ENCODE data around the gene SYTL5. TPM values are rescaled to one million over a fixed set of nuclear protein-coding genes. Genes with fewer than 3 reads are reported as not detected.

SYTL5 gene
- total RNA-seq, 1 donor = not detected

DNA sequence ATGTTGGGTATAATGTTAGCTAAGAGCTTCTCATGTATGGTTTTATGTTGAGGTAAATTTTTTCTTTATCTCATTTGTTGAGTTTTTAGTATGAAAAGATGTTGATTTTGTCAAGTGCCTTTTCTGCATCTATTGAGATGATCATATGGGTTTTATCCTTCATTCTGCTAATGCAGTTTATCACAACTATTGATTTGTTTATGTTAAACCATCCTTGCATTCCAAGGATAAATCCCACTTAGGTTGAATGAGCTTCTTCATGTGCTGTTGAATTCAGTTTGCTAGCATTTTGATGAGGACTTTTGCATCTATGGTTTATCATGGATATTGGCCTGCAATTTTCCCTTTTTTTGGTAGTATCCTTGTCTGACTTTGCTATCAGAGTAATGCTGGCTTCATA is 93.3 kb downstream of the SYTL5 start:
- peaks cover 9% of the 10 kb centered on the region for H3K9me3 ChIP-seq (ENCODE audit: low read depth, low read length)
- no peak overlapping the region for H3K4me3 ChIP-seq (ENCODE audit: low read length)
- no peaks in the 10 kb centered on the region for H3K4me1 ChIP-seq (ENCODE audit: insufficient read depth, low read length)
- no peaks in the 10 kb centered on the region for H3K27me3 ChIP-seq (ENCODE audit: insufficient read depth, low read length)

DNA sequence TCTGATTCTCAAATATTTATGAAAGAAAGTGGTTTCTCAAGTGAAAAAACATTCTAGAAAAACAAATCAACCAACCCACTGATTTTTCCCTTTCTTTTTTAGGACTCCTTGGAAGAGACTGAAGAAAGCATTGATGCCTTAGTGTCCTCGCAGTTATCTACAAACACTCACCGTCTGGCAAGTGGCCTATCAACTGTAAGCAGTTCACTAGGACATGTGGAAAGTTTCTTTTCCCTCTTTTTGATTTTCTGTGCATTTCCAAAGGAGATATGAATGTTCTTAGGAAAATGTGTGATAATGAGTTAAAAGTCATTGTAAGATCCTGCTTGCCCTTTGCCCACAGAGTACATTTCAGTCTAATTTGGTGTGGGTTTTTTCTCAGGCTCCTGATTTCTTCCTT is 95.9 kb downstream of the SYTL5 start:
- Histone ChIP-seq H3K4me3 (ENCODE audit: low read length) (no peak overlapping the region), H3K9me3 (ENCODE audit: low read depth, low read length) (peaks cover 9% of the 10 kb centered on the region), H3K4me1 (ENCODE audit: insufficient read depth, low read length) (no peaks in the 10 kb centered on the region), H3K27me3 (ENCODE audit: insufficient read depth, low read length) (no peaks in the 10 kb centered on the region)

DNA sequence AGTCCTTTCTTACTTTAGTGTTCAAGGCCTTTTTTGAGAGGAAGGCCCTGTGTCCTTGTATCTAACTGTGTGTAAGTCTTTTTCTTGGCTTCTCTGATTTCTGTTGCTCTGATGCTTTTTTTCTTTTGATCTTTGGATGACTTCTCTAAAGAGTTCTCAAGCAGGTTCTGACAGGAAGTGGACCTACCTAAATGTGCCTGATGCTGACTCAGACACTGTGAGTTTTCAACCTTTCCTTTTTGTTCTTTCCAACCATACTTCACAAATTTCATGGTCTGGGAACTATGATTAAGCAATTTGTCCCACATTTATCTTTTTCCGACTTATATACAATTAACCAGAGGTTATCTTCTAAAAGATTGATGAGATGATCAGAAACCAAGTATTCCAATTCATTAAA is 96.5 kb downstream of the SYTL5 start:
- Histone ChIP-seq H3K4me3 (ENCODE audit: low read length) (no peak overlapping the region), H3K4me1 (ENCODE audit: insufficient read depth, low read length) (no peaks in the 10 kb centered on the region), H3K9me3 (ENCODE audit: low read depth, low read length) (peaks cover 9% of the 10 kb centered on the region), H3K27me3 (ENCODE audit: insufficient read depth, low read length) (no peaks in the 10 kb centered on the region)

DNA sequence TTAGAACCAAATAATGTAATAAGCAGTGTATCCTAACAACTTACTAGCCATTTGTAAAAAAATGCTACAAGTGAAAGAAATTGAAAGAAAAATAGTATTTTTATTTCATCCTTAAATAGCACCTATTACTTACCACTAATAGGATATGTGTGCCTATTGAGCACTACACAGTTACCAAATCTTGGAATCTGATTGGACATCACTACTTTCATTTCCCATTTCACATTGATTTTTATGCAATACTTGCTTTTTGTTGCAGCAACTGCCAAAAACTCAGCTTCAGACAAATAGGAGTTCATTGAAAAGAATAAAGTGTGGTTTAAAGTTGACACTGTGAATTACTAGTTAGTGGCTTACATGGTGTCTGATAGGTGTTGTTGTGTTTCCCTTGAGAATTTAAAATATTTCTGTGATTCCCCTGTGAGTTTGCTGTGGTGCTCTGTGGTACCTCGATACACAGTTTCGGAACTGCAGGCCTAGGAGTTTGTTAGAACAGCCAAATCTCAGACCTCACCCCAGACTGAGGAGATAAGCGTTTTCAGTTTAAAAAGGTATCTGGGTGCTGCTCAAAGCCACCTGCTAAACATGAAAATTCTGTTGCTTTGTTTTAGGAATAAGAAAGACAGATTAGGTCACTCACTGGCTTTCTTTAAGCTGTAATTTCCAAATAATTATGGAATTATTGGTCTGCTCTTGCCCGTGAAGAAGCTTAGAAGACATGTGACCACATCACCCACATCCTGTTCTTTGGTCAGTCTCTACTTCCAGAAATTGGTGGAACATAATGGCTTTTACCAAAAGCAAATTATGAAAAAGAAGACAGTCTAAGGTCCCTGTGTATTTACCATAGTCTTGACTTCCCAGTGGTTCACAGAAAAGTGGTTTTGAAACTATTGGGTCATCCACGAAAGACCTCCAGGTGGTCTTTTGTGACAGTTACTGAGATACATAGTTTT is 97.8 kb downstream of the SYTL5 start:
- H3K4me1 ChIP-seq (ENCODE audit: insufficient read depth, low read length) = no peaks in the 10 kb centered on the region
- H3K9me3 ChIP-seq (ENCODE audit: low read depth, low read length) = peaks cover 9% of the 10 kb centered on the region
- H3K27me3 ChIP-seq (ENCODE audit: insufficient read depth, low read length) = no peaks in the 10 kb centered on the region
- no peak overlapping the region for H3K4me3 ChIP-seq (ENCODE audit: low read length)

DNA sequence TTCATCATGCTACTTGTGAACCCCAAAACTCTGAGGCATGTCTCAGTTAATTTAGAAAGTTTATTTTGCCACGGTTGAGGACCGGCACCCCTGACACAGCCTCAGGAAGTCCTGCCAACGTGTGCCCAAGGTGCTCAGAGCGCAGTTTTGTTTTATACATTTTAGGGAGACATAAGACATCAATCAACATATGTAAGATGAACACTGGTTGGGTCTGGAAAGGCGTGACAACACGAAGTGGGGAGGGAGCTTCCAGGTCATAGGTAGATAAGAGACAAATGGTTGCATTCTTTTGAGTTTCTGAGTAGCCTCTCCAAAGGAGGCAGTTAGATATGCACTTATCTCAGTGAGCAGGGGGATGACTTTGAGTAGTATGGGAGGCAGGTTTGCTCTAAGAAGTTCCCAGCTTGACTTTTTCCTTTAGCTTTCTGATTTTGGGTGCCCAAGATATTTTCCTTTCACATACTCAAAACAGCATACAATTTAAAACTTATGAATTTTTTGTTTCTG is 98.9 kb downstream of the SYTL5 start:
- H3K9me3 ChIP-seq (ENCODE audit: low read depth, low read length) = peaks cover under 1% of the 10 kb centered on the region
- no peaks in the 10 kb centered on the region for H3K27me3 ChIP-seq (ENCODE audit: insufficient read depth, low read length)
- no peaks in the 10 kb centered on the region for H3K4me1 ChIP-seq (ENCODE audit: insufficient read depth, low read length)
- H3K4me3 ChIP-seq (ENCODE audit: low read length) = no peak overlapping the region

DNA sequence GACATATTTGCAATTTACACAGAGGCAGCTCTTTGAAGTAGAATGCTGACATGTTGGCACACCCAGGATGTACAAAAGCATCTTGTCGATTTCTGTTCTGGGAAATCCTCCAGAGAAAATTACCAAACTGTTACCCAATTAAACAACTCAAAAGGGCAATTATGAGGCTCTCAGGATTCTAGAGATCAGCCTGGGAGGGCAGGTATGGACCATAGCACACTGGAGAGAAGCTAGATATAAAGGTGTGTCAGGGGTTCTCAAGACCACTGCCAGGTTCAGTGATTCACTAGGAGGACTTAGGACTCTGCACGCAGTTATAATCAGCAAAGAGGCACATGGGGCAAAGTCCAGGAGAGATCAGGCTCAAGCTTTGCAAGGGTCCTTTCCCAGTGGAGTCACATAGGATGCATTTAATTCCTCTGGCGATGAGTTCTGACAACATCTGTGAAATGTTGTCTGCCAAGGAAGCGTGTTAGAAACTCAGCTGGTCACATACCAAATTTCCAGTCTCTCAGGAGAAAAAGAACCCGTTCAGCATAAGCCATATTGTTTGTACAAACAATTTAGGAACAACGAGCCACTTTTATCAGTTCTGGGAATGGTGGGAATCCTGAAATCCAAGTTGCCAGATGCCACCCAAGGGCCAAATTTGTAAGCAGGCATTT is 100.8 kb downstream of the SYTL5 start:
- no peaks in the 10 kb centered on the region for H3K27me3 ChIP-seq (ENCODE audit: insufficient read depth, low read length)
- no peak overlapping the region for H3K4me3 ChIP-seq (ENCODE audit: low read length)
- no peaks in the 10 kb centered on the region for H3K4me1 ChIP-seq (ENCODE audit: insufficient read depth, low read length)
- no peaks in the 10 kb centered on the region for H3K9me3 ChIP-seq (ENCODE audit: low read depth, low read length)

DNA sequence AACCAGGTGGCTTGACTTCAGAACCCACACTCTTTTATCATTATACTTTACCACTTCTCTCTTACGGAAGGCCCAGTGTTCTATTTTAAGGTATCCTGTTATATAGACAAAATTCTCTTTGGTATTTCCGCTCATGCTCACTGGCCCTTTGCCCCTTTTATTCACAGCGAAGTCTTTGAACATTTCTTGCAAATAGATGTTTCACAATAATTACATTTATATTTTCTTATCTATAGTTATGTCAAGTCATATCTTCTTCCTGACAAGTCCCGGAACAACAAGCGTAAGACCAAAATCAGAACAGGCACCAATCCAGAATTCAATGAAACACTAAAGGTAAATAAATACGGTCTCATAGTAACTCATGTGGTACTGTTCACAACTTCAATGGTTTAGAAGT is 102.0 kb downstream of the SYTL5 start:
- H3K27me3 ChIP-seq (ENCODE audit: insufficient read depth, low read length) = no peaks in the 10 kb centered on the region
- H3K4me1 ChIP-seq (ENCODE audit: insufficient read depth, low read length) = no peaks in the 10 kb centered on the region
- no peak overlapping the region for H3K4me3 ChIP-seq (ENCODE audit: low read length)
- H3K9me3 ChIP-seq (ENCODE audit: low read depth, low read length) = no peaks in the 10 kb centered on the region

DNA sequence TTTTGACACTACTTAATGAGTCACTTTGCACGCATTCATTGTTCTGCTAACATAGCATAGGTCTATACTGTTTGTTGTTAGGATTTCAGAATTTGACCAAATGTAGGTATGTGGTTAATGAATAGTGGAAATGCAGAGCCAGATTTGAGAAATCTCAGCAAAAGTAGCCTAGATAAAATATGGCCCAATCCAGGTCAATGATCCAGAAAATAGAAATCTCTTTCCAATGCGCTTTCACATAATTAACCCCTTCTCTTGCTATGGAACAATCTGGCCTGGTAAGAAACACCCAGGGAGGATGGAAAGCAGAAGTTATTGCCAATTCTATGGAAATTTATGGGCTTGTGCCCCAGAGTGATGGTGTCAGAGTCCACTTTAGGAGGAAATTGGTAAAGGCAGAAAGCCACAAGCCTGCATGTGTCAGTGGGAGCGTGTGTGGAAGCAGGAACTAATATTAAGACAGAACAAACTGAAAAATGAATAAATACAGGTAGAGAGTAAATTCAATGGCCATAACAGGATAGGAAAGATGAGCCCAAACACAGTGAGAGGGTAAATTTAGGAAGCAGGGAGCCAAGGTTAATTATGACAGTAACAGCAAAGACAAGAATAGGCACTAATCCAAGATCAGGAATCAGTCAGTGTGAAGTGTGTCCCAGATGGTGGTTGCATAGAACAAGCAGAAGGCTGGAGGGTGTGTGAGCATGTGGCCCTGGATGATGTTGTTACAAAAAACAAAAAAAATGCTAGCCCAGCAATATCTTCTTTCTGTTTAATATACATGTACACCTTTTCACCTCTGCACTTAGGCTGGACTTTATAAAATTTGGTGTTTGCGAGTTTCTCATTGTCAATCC is 102.9 kb downstream of the SYTL5 start:
- H3K27me3 ChIP-seq (ENCODE audit: insufficient read depth, low read length) = no peaks in the 10 kb centered on the region
- no peak overlapping the region for H3K4me3 ChIP-seq (ENCODE audit: low read length)
- H3K4me1 ChIP-seq (ENCODE audit: insufficient read depth, low read length) = no peaks in the 10 kb centered on the region
- H3K9me3 ChIP-seq (ENCODE audit: low read depth, low read length) = no peaks in the 10 kb centered on the region

DNA sequence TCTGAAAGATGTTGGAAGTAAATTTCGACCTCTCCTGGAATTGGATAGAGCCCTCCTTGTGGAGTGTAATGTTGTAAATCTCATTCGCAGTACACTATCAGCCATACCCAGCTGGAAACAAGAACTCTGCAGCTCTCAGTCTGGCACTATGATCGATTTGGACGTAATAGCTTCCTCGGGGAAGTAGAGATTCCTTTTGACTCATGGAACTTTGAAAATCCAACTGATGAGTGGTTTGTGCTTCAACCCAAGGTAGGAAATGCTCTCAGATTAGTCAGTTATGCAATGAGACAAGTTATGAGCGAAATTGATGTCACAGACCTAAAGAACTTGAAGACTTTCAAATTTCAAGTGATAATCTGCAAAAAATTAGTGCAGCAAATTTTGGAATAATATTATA is 103.9 kb downstream of the SYTL5 start:
- no peaks in the 10 kb centered on the region for H3K27me3 ChIP-seq (ENCODE audit: insufficient read depth, low read length)
- no peaks in the 10 kb centered on the region for H3K4me1 ChIP-seq (ENCODE audit: insufficient read depth, low read length)
- H3K4me3 ChIP-seq (ENCODE audit: low read length) = no peak overlapping the region
- no peaks in the 10 kb centered on the region for H3K9me3 ChIP-seq (ENCODE audit: low read depth, low read length)

DNA sequence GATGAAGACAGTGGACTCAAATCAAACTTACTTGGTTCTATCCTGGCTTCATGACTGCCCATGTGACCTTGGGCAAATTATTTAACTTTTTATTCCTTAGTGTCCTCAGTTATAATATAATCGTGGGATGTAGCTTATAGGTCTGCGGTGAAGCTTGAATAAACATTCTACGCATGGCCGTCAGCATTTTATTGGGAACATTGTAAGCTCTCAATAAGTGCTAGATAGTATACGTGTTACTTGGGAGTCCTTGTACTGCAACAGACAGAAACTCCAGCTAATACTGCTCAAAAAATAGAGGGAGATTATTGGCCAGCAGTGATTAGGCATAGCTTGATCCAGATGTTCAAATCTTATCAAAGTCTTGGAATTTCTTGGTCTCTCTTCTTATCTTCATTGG is 104.8 kb downstream of the SYTL5 start:
- Histone ChIP-seq H3K4me1 (ENCODE audit: insufficient read depth, low read length) (no peaks in the 10 kb centered on the region), H3K4me3 (ENCODE audit: low read length) (no peak overlapping the region), H3K27me3 (ENCODE audit: insufficient read depth, low read length) (no peaks in the 10 kb centered on the region), H3K9me3 (ENCODE audit: low read depth, low read length) (no peaks in the 10 kb centered on the region)

DNA sequence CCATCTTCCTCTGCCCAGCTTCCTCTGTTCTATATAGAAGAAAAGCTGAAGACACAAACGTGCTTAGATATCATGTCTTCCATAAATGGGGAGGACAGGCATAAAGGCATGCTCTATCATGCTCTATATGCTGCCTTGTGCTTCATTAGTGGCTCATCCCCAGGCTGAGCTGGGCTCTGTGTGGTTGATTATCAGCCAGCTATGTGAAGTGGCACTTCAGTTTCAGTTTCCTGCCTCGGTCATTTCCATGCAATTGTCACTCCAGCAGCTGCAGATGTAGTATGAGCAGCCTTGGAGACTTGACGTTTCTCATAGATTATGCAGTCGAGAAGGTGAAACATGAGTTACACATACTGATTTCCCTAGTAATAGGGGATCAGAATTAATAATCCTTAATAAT is 106.2 kb downstream of the SYTL5 start:
- Histone ChIP-seq H3K27me3 (ENCODE audit: insufficient read depth, low read length) (no peaks in the 10 kb centered on the region), H3K9me3 (ENCODE audit: low read depth, low read length) (no peaks in the 10 kb centered on the region), H3K4me3 (ENCODE audit: low read length) (no peak overlapping the region), H3K4me1 (ENCODE audit: insufficient read depth, low read length) (no peaks in the 10 kb centered on the region)

DNA sequence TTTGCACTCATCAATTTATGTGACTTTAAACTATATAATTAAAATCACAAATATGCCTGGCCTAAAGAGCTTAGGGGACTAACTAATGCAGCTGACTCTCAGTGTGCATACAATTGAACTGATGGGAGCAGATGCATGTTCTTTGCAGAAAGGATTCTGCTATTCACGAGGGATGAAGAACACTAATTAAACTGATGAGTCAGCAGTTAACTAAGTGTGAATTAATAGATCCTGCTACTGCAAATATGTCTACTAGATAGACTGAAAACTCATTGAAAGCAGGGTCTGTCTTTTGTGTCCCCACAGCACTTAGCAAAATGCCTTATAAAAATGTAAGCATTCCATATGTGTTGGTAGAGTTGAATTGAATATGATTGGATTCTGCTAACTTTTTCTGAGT is 110.4 kb downstream of the SYTL5 start:
- Histone ChIP-seq H3K4me1 (ENCODE audit: insufficient read depth, low read length) (no peaks in the 10 kb centered on the region), H3K9me3 (ENCODE audit: low read depth, low read length) (no peaks in the 10 kb centered on the region)

DNA sequence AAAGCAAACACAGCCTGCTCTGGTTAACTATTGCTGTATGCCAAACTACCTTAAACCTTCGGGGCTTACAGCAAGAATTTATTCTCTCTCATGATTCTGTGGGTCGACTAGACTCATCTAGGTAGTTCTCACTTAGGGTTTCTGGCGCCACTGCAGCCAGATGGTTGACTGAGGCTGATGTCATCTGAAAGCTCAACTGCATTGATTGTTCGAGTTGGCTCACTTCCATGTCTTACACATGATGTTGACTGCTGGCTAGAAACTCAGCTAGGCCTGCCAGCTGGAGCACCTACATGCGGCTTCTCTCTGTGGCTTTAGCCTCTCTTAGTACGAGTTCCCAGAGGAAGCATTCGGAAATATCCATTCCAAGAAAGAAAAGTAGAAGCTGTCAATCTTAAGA is 111.1 kb downstream of the SYTL5 start:
- no peaks in the 10 kb centered on the region for H3K27me3 ChIP-seq (ENCODE audit: insufficient read depth, low read length)
- H3K4me3 ChIP-seq (ENCODE audit: low read length) = no peak overlapping the region
- no peaks in the 10 kb centered on the region for H3K4me1 ChIP-seq (ENCODE audit: insufficient read depth, low read length)

More for the DNA sequence above, 110.4 kb downstream of the SYTL5 start:
- Histone ChIP-seq H3K4me3 (ENCODE audit: low read length) (no peak overlapping the region), H3K27me3 (ENCODE audit: insufficient read depth, low read length) (no peaks in the 10 kb centered on the region)

DNA sequence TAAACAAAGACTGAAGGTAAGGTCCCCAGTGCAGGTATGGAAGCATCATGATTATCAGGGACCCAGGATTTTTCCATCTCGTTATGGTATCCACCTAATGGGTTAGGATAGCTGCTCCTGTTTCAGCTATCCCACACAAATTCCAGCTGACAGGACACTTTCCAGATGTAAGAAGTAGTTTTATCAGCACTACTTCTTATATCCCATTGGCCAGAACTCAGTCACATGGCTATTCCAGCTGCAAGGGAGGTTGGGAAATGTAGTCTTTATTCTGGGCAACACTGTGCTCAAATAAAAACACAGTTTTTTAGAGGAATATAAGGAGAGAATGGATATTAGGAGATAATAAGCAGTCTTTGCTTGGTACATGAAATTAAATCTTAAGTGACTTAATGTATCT is 117.6 kb downstream of the SYTL5 start:
- no peak overlapping the region for H3K4me3 ChIP-seq (ENCODE audit: low read length)
- no peaks in the 10 kb centered on the region for H3K27me3 ChIP-seq (ENCODE audit: insufficient read depth, low read length)
- H3K4me1 ChIP-seq (ENCODE audit: insufficient read depth, low read length) = no peaks in the 10 kb centered on the region
- H3K9me3 ChIP-seq (ENCODE audit: low read depth, low read length) = no peaks in the 10 kb centered on the region

More for the DNA sequence above, 111.1 kb downstream of the SYTL5 start:
- no peaks in the 10 kb centered on the region for H3K9me3 ChIP-seq (ENCODE audit: low read depth, low read length)

DNA sequence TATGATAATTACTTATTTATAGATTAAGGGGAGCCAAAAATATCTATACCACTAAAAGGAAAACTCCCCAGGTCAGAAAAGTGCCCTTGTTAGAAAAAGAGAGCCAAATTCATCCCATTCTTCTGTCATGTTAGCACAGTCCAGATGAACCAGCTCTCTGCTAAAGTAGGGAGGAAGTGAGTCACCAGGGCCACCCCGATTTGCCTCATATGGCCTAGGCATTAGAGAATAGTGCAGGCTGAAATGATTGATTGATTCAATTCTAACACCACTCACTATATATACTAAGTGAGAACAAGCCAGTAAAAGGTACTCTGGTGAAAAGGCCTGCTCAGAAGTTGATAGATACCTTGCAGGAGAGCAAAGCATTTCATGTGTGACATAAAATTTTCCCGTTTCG is 119.8 kb downstream of the SYTL5 start:
- H3K4me1 ChIP-seq (ENCODE audit: insufficient read depth, low read length) = no peaks in the 10 kb centered on the region
- H3K4me3 ChIP-seq (ENCODE audit: low read length) = no peak overlapping the region
- no peaks in the 10 kb centered on the region for H3K27me3 ChIP-seq (ENCODE audit: insufficient read depth, low read length)
- H3K9me3 ChIP-seq (ENCODE audit: low read depth, low read length) = no peaks in the 10 kb centered on the region
